CD14-positive monocyte (primary cell): Measurements from ENCODE around the gene CAMTA1. TPM values are rescaled to one million over a fixed set of nuclear protein-coding genes. Genes with fewer than 3 reads are reported as not detected.

Experiments
- DNase-seq, 3 donors: peaks; one replicate each; pipeline ENCODE4 v3.0.0-alpha.2; 2011 to 2022
- H2AFZ ChIP-seq: 2 replicates; pipeline ENCODE4 v1.6.0; 2012; ENCODE audit warnings: mild to moderate bottlenecking, low read depth, low read length, inconsistent platforms; ENCODE audit not compliant: insufficient read depth, poor library complexity, severe bottlenecking
- H3K27ac ChIP-seq, 2 donors: 1 replicate in 1 of 2; 2 replicates in 1 of 2; pipeline ENCODE4 v1.5.1; 2012 to 2013; ENCODE audit warnings: low read length in 2 of 2, control low read depth in 1 of 2, inconsistent platforms in 1 of 2, low read depth in 1 of 2, mild to moderate bottlenecking in 1 of 2
- H3K27me3 ChIP-seq, 2 donors: one replicate each; pipeline versions ENCODE4 v1.6.0 to v1.6.1; 2011 to 2013; ENCODE audit warnings: low read length in 2 of 2; ENCODE audit not compliant: control insufficient read depth in 2 of 2, insufficient read depth in 2 of 2
- H3K36me3 ChIP-seq, 2 donors: replicated peaks in 1 of 2; 1 replicate in 1 of 2; 2 replicates in 1 of 2; pipeline versions ENCODE4 v1.5.1 to v1.6.1; 2012 to 2013; ENCODE audit warnings: low read length in 2 of 2, control low read depth in 1 of 2, inconsistent platforms in 1 of 2, mild to moderate bottlenecking in 1 of 2; ENCODE audit not compliant: insufficient read depth in 2 of 2, control insufficient read depth in 1 of 2
- H3K4me1 ChIP-seq, 2 donors: 1 replicate in 1 of 2; 2 replicates in 1 of 2; pipeline versions ENCODE4 v1.5.1 to v1.6.1; 2012 to 2013; ENCODE audit warnings: low read length in 2 of 2, control low read depth in 1 of 2, inconsistent platforms in 1 of 2, mild to moderate bottlenecking in 1 of 2, moderate library complexity in 1 of 2; ENCODE audit not compliant: insufficient read depth in 2 of 2, control insufficient read depth in 1 of 2
- H3K4me2 ChIP-seq: replicated peaks from 2 replicates; pipeline ENCODE3; 2012; ENCODE audit warnings: low read length, moderate library complexity, mild to moderate bottlenecking; ENCODE audit not compliant: poor library complexity, severe bottlenecking; ENCODE audit errors: extremely low read depth
- H3K4me3 ChIP-seq, 3 experiments: fragments of 200-600 bp in 1 of 3; sonication (generic) in 1 of 3; replicated peaks in 1 of 3; 1 replicate in 2 of 3; 2 replicates in 1 of 3; pipeline ENCODE4 v1.5.1; 2011 to 2013; ENCODE audit warnings: low read length in 3 of 3, mild to moderate bottlenecking in 3 of 3, control low read depth in 2 of 3, low read depth in 2 of 3, inconsistent platforms in 1 of 3, moderate library complexity in 1 of 3
- H3K79me2 ChIP-seq: 2 replicates; pipeline ENCODE4 v1.6.0; 2012; ENCODE audit warnings: mild to moderate bottlenecking, control low read depth, inconsistent platforms, low read length, moderate library complexity; ENCODE audit not compliant: insufficient read depth
- H3K9ac ChIP-seq: 2 replicates; pipeline ENCODE4 v1.6.0; 2017; ENCODE audit warnings: low read length, mild to moderate bottlenecking; ENCODE audit not compliant: insufficient read depth, poor library complexity, severe bottlenecking
- H3K9me3 ChIP-seq, 2 donors: replicated peaks in 1 of 2; 1 replicate in 1 of 2; 2 replicates in 1 of 2; pipeline versions ENCODE4 v1.5.1 to v1.6.1; 2012 to 2013; ENCODE audit warnings: low read length in 2 of 2, control low read depth in 1 of 2; ENCODE audit not compliant: control insufficient read depth in 1 of 2, insufficient read depth in 1 of 2
- H4K20me1 ChIP-seq: 2 replicates; pipeline ENCODE4 v1.6.0; 2012; ENCODE audit warnings: mild to moderate bottlenecking, low read length, control low read depth, moderate library complexity; ENCODE audit not compliant: insufficient read depth
- H3K27ac Mint-ChIP-seq, 7 donors: one replicate each; pipeline ENCODE4 v1.8.0; 2020; ENCODE audit warnings: mild to moderate bottlenecking in 7 of 7, mixed read lengths in 7 of 7, moderate library complexity in 6 of 7, inconsistent platforms in 2 of 7
- H3K27me3 Mint-ChIP-seq, 3 donors: one replicate each; pipeline ENCODE4 v1.8.0; 2021 to 2022; ENCODE audit warnings: low read depth in 3 of 3, mild to moderate bottlenecking in 3 of 3, mixed read lengths in 3 of 3, moderate library complexity in 3 of 3, inconsistent platforms in 1 of 3
- H3K36me3 Mint-ChIP-seq, 2 donors: one replicate each; pipeline ENCODE4 v1.8.0; 2020; ENCODE audit warnings: mixed read lengths in 2 of 2, inconsistent platforms in 1 of 2, mild to moderate bottlenecking in 1 of 2
- H3K4me1 Mint-ChIP-seq: one replicate; pipeline ENCODE4 v1.8.0; 2020; ENCODE audit warnings: mild to moderate bottlenecking, mixed read lengths
- H3K4me3 Mint-ChIP-seq, 2 donors: one replicate each; pipeline ENCODE4 v1.8.0; 2020; ENCODE audit warnings: mild to moderate bottlenecking in 2 of 2, mixed read lengths in 2 of 2, moderate library complexity in 1 of 2
- H3K9me3 Mint-ChIP-seq, 7 donors: one replicate each; pipeline ENCODE4 v1.8.0; 2020 to 2022; ENCODE audit warnings: mixed read lengths in 7 of 7, mild to moderate bottlenecking in 6 of 7, moderate library complexity in 6 of 7, inconsistent platforms in 2 of 7
- WGBS: methylation state at CpG from one replicate; pipeline ENCODE4 v1.1.5; 2013; ENCODE audit warnings: missing lambda C conversion rate; ENCODE audit not compliant: insufficient coverage; 5-methylcytosine and 5-hydroxymethylcytosine counted together
- intact Hi-C, 2 donors: fragments of 100-400 bp; cut with micrococcal nuclease; formaldehyde crosslinking; loops; one replicate each; pipeline versions ENCODE4 v1.15.0 to v1.15.1; 2023
- polyA plus RNA-seq, 3 donors: library from polyadenylated mRNA; depleted of rRNA in 1 of 3; unstranded in 2 of 3; stranded (reverse) in 1 of 3; fragments of 300-500 nt in 2 of 3; fragments of >200 nt in 1 of 3; fragmentation: Illumina TruSeq in 2 of 3; gene quantifications; 1 replicate in 2 of 3; 2 replicates in 1 of 3; pipeline ENCODE4 v1.2.3, GENCODE V29; 2012 to 2021
- TF ChIP-seq, protein P1 (sequence below): fragments of 200-600 bp; IDR thresholded peaks from one replicate; pipeline ENCODE4 v1.8.0; 2022; ENCODE audit warnings: antibody characterized with exemption, mild to moderate bottlenecking

Gene CAMTA1
- polyA plus RNA-seq, 3 donors = 52.0 to 89.6 (median 78.3) TPM

DNA sequence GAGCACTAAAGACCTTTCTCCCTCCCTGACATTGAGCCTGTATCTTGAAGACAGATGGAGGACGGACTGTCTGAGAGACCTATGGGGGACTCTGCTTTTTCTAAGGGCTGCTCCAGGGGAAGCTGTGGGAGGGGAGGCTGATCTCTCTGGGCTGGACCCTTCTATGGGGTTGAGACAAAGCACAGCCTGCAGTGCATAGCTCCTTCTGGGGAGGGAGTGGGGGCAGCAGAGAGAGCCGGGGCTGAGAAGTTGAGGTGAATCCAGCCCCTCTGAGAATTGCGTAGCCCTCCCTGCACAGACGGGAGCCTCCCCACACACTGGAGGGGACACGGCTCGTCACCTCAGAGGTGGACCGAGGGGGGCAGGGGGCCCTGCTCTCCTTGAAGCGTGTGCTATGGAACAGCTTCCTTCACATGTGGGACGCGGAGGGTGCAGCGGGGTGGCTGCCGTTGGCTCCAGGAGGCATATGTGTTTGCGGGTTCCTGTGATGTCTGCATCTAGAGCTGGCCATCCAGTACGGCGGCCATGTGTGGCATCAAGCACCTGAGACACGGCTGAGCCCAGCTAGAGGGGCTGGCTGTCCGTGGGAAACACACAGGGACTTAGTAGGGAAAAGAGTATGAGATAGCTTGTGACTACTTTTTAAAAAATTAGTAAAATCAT, 299.1 kb downstream of the CAMTA1 start:
- Mint-ChIP-seq H3K4me1 (no peaks in the 10 kb centered on the region), H3K9me3 (peaks cover 0 to 8% (median 4%) of the 10 kb centered on the region in 7 donors), H3K4me3 (no peak overlapping the region), H3K36me3 (no peaks in the 10 kb centered on the region), H3K27me3 (peaks cover 0 to 11% (median 10%) of the 10 kb centered on the region in 3 donors), H3K27ac (no peak overlapping the region)
- H2AFZ ChIP-seq = no peak overlapping the region
- TF ChIP-seq, protein P1, sequence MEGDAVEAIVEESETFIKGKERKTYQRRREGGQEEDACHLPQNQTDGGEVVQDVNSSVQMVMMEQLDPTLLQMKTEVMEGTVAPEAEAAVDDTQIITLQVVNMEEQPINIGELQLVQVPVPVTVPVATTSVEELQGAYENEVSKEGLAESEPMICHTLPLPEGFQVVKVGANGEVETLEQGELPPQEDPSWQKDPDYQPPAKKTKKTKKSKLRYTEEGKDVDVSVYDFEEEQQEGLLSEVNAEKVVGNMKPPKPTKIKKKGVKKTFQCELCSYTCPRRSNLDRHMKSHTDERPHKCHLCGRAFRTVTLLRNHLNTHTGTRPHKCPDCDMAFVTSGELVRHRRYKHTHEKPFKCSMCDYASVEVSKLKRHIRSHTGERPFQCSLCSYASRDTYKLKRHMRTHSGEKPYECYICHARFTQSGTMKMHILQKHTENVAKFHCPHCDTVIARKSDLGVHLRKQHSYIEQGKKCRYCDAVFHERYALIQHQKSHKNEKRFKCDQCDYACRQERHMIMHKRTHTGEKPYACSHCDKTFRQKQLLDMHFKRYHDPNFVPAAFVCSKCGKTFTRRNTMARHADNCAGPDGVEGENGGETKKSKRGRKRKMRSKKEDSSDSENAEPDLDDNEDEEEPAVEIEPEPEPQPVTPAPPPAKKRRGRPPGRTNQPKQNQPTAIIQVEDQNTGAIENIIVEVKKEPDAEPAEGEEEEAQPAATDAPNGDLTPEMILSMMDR = no peak
- no peak overlapping the region for H3K27ac ChIP-seq
- 73% methylated on average over 11 of the region's 17 CpGs for WGBS
- H3K9me3 ChIP-seq = peaks cover 3 to 4% of the 10 kb centered on the region in 2 donors
- no peaks in the 10 kb centered on the region for H3K27me3 ChIP-seq
- H3K4me2 ChIP-seq = no peak overlapping the region
- intact Hi-C loops = no loop called here
- DNase-seq = no peak
- H4K20me1 ChIP-seq = no peaks in the 10 kb centered on the region
- H3K9ac ChIP-seq = no peak overlapping the region
- H3K4me3 ChIP-seq = no peak overlapping the region
- H3K79me2 ChIP-seq = no peaks in the 10 kb centered on the region
- no peaks in the 10 kb centered on the region for H3K4me1 ChIP-seq
- H3K36me3 ChIP-seq = no peaks in the 10 kb centered on the region

DNA sequence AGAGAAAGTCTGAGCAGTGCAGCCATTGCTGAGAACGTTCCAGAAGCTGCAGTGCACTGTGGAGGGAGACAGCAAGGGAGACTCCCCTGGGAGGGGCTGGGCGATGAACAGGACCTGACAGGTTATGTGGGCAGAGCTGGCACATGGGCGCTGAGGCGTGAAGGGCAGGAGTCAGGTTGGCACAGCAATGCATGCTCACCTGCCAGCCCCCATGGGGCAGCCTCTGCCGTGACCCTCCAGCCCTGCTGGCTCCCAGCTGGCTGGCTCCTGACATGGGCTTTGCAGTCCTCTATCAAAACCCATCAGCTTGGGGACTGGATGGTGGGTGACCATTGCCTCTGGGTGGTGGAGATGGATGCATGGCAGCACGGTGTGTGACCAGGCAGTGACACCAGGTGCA, 300.3 kb downstream of the CAMTA1 start:
- H3K27ac Mint-ChIP-seq = peak overlapping the region in 1 of 7 donors; percentile 17
- peaks cover 2 to 13% (median 10%) of the 10 kb centered on the region in 3 donors for H3K27me3 Mint-ChIP-seq
- intact Hi-C loops = no loop called here
- DNase-seq = no peak
- no peak overlapping the region for H3K4me3 Mint-ChIP-seq
- no peak overlapping the region for H2AFZ ChIP-seq
- no peak overlapping the region for H3K4me2 ChIP-seq
- no peaks in the 10 kb centered on the region for H3K4me1 Mint-ChIP-seq
- H3K9me3 ChIP-seq = no peaks in the 10 kb centered on the region
- no peaks in the 10 kb centered on the region for H4K20me1 ChIP-seq
- no peak overlapping the region for H3K4me3 ChIP-seq
- H3K27me3 ChIP-seq = no peaks in the 10 kb centered on the region
- no peak overlapping the region for H3K9ac ChIP-seq
- H3K9me3 Mint-ChIP-seq = peaks cover 0 to 2% (median 0%) of the 10 kb centered on the region in 7 donors
- no peaks in the 10 kb centered on the region for H3K36me3 Mint-ChIP-seq
- H3K27ac ChIP-seq = no peak overlapping the region
- no peaks in the 10 kb centered on the region for H3K79me2 ChIP-seq
- TF ChIP-seq, protein P1 = no peak
- 86% methylated on average over 6 of the region's 6 CpGs for WGBS
- no peaks in the 10 kb centered on the region for H3K36me3 ChIP-seq
- H3K4me1 ChIP-seq = no peaks in the 10 kb centered on the region
